Subcutaneous adipose tissue (tissue), 4 donors: ENCODE measurements around the gene ZSCAN9. TPM values are rescaled to one million over a fixed set of nuclear protein-coding genes. Genes with fewer than 3 reads are reported as not detected.

Experiments
- total RNA-seq, 4 donors: library from RNA; depleted of rRNA; stranded (reverse); fragments of >200 nt; gene quantifications; one replicate each; pipeline ENCODE4 v1.1.0, GENCODE V29; 2016
- TF ChIP-seq, protein P1 (sequence below): fragments of 450-650 bp; IDR thresholded peaks from one replicate; pipeline ENCODE4 v1.5.1; 2016; ENCODE audit warnings: low read depth, mild to moderate bottlenecking, control low read depth, antibody characterized with exemption, moderate library complexity

ZSCAN9 gene
- total RNA-seq, 4 donors from 2014 or later = 8.2 to 16.2 (median 13.5) TPM

DNA sequence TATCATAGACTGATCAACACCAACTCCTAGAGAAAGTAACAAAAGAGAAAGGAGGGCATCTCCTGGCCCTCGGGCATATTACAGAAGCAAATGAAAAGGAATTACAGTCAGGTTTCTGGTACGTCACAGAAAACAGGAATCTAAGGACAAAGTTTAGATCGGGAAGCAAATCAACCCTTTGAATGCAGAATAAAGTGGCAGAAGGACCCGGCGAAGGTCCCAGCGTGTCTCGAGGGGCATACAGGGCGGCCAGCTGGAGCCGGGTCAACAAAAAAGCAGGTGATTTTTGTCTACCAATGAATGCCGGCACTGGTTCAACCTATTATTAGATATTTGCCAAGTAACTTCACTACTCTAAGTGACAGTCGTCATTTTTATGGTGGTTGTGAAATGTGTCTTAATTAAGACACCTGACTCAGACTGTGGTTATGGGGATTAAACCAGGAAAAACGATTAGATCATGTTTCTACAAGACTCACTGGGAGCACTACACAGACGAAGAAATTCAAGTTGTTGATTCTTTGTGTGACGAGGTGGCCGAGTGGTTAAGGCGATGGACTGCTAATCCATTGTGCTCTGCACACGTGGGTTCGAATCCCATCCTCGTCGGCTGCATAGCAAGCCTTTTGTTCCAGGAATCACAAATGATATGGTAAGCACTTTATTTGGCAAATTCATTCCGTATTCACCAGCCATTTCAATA lies 12.4 kb upstream of the ZSCAN9 start:
- TF ChIP-seq, protein P1, sequence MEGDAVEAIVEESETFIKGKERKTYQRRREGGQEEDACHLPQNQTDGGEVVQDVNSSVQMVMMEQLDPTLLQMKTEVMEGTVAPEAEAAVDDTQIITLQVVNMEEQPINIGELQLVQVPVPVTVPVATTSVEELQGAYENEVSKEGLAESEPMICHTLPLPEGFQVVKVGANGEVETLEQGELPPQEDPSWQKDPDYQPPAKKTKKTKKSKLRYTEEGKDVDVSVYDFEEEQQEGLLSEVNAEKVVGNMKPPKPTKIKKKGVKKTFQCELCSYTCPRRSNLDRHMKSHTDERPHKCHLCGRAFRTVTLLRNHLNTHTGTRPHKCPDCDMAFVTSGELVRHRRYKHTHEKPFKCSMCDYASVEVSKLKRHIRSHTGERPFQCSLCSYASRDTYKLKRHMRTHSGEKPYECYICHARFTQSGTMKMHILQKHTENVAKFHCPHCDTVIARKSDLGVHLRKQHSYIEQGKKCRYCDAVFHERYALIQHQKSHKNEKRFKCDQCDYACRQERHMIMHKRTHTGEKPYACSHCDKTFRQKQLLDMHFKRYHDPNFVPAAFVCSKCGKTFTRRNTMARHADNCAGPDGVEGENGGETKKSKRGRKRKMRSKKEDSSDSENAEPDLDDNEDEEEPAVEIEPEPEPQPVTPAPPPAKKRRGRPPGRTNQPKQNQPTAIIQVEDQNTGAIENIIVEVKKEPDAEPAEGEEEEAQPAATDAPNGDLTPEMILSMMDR = no peak

DNA sequence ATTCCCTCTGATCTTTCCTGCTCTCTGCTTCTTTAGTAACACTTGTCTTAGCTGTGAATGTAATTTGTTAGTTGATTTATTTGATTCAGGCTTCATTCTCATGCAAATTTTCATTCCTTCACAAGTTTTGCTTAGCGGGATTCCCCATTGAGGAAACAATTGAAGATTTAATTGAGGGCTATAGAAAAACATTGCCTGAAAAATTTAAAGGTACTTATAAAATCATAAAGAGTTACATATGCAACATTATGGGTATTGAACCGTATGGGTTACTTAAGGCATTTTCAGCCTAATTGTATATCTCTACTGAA lies 11.9 kb upstream of the ZSCAN9 start:
- TF ChIP-seq, protein P1 = no peak

DNA sequence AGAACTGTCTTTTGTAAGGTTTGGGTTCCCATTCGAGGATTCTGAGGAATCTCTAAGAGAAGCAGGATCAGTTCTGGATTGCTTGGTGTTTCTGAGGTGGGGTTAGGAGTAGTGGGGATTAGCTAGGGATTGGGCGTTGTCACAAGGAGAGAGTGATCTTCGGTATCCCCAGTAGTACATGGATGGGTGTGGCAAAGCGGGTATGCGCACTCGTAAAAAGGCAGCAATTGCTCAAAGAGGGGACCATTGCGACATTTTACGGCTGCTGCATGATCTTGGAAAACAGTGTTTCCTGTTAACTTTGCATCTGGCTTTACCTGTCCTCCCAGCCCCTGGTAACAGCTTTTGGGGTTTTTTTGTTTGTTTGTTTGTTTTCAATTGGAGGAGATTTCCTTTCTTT lies 9.7 kb upstream of the ZSCAN9 start:
- TF ChIP-seq, protein P1 = no peak

DNA sequence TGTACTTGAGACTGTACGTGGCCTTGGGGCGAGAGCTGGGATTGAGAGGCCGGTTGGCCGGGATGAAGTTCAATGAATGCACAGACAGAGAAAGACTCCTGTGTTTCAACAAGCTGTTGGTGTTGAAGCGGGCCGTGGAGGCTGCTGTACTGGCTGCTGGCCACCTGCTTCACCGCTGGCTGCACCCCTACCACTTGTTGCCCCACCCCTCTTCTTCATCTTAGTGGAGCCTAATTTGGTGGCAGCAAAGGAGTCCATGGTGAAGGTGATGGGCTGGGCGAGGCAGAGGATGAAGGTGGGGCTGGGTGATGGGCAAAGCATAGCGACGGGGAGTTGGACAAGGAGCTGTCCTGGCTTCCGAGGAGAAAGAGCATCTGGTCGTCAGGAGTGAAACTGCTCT lies 7.2 kb upstream of the ZSCAN9 start:
- TF ChIP-seq, protein P1 = no peak

DNA sequence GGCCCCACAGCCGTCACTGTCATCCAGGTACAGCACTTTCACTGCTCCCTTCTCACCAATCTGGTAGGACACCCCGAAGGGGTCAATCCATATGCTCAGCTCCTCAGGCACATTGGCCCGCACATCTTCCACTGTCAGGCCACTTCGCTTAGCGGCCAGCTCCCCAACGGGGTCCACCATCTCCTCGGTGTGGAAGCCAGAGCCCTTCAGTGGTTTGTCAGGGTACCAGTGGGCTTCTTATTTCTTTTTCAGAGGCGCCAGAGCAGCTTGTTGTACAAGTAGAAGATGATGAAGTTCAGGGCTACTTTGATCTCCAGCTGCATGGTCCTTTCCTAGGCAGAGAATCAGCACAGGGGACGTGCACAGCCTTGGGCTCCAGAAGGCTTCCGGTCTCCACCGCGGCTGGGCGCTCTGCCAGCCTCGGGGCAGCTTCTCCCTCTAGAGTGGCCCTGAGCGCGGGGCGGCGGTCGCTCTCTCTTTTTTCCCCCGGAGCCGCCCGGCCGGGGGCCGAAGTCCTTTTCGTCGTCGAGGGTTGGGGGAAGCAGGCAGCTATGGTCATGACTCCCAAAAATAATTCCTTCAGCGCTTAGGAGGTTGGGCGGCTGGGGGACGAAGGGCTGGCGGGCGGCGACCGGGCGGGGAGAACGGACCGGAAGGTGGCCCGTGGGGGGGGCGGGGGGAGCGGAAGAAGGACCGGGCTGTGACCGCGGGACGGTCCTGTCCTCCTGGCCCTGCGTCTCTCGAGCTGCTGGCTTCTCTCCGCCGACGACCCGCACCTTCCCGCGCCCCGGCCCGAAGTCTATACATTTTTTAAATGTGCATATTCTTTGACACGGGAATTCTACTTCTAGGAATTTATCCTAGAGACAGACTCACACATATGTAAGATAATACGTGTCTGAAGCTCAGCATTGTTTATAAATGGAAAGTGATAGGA lies 6.5 kb upstream of the ZSCAN9 start:
- TF ChIP-seq, protein P1 = no peak

DNA sequence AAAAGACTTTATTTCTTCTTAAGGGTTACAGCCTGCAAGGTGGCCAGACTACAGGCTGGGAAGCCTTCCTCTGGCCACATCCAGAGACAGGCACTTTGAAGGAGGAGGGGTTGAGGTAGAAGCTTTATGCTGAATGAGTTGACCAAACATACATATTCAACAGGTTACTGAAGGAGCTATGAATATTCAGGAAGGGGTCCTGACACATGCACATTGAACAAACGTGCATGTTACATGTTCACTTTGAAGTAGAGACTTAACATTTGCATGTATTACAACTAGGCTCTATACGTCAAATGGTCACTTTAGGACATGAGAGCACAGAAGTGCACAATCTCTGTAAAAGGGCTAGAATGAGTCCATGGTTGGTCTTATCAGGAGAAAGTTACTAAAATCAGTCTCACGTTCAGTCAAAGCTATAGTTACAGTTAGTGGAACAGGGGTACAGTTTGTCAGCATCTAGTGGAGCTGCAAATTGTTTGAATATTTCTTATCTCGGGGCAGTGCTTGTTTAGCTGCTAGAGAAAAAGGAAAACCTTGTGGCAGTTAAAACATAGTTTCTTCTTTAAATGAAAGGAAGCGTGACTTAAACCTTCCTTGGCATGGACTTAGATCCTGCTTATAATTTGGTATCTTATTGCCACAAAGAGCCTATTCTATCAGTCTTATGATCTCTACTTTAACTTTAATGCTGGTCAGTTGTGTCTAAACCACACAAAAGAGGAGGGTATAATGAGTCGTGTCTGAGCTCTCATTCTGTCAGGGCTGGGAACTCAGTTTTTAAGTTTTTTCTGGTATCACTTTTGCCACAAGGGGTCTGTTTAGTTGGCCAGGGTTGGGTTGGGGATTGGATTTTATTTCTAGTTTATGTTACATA lies 4.6 kb upstream of the ZSCAN9 start:
- TF ChIP-seq, protein P1 = no peak
